Esophagus (tissue), 2 donors: ENCODE data around the gene ARHGEF40. TPM values are rescaled to one million over a fixed set of nuclear protein-coding genes. Genes with fewer than 3 reads are reported as not detected.
A peak's percentile ranks its signal among the peaks of the same experiment; 100 is the strongest.

ENCODE experiments used
- H3K27ac ChIP-seq, 2 donors: one replicate each; pipeline ENCODE4 v1.5.1; 2013; ENCODE audit warnings: low read depth in 2 of 2, mild to moderate bottlenecking in 2 of 2, inconsistent platforms in 1 of 2, low read length in 1 of 2, moderate library complexity in 1 of 2
- H3K27me3 ChIP-seq, 2 donors: one replicate each; pipeline ENCODE4 v1.6.1; 2013; ENCODE audit warnings: low read length in 2 of 2, control low read depth in 1 of 2, mild to moderate bottlenecking in 1 of 2; ENCODE audit not compliant: insufficient read depth in 2 of 2, control insufficient read depth in 1 of 2
- H3K36me3 ChIP-seq, 2 donors: one replicate each; pipeline ENCODE4 v1.6.1; 2013; ENCODE audit warnings: low read length in 1 of 2; ENCODE audit not compliant: control insufficient read depth in 2 of 2, insufficient read depth in 2 of 2
- H3K4me1 ChIP-seq, 2 donors: one replicate each; pipeline ENCODE4 v1.6.1; 2013; ENCODE audit warnings: low read length in 1 of 2; ENCODE audit not compliant: control insufficient read depth in 2 of 2, insufficient read depth in 2 of 2
- H3K4me3 ChIP-seq, 2 donors: one replicate each; pipeline ENCODE4 v1.5.1; 2013; ENCODE audit warnings: low read length in 2 of 2, mild to moderate bottlenecking in 2 of 2, low read depth in 1 of 2, moderate library complexity in 1 of 2
- H3K9me3 ChIP-seq, 2 donors: one replicate each; pipeline ENCODE4 v1.6.1; 2013; ENCODE audit warnings: mild to moderate bottlenecking in 2 of 2, low read depth in 1 of 2, low read length in 1 of 2, moderate library complexity in 1 of 2; ENCODE audit not compliant: control insufficient read depth in 2 of 2, insufficient read depth in 1 of 2
- WGBS, 2 donors: extraction: QIAGEN DNeasy Blood & Tissue Kit; methylation state at CpG; one replicate each; pipeline ENCODE4 v1.1.7; 2013; 5-methylcytosine and 5-hydroxymethylcytosine counted together
- polyA plus RNA-seq, 2 donors: library from polyadenylated mRNA; stranded (reverse); fragments of 200-250 nt; gene quantifications; one replicate each; pipeline ENCODE4 v1.2.3, GENCODE V29; 2013
- donor health status: healthy with polysubstance abuse.
- donor health status: Bipolar disorder and iron deficiency.

Gene ARHGEF40
- polyA plus RNA-seq, 2 donors, result 1.8 to 3.0 TPM

- WGBS, 2 donors, result 1% methylated on average over 23 of the region's 23 CpGs
Measured at GRCh38 chr14:21070610-21071224, 613 bp downstream of the ARHGEF40 start.

GRCh38 chr14:21071225-21072030 is 1.3 kb downstream of the ARHGEF40 start:
- peaks cover 0 to 3% of the 10 kb centered on the region in 2 donors for H3K27me3 ChIP-seq
- 1 to 2% methylated on average over 30 to 37 of the region's 37 CpGs for WGBS, 2 donors
- H3K4me3 ChIP-seq, result peak overlapping the region; percentile 52 to 60
- peak overlapping the region; percentile 73 to 78 for H3K27ac ChIP-seq
- H3K36me3 ChIP-seq, result no peaks in the 10 kb centered on the region
- H3K4me1 ChIP-seq, result peaks cover 0 to 6% of the 10 kb centered on the region in 2 donors
- H3K9me3 ChIP-seq, result no peaks in the 10 kb centered on the region

More at GRCh38 chr14:21070610-21071224, 613 bp downstream of the ARHGEF40 start:
- Histone ChIP-seq H3K36me3 (no peaks in the 10 kb centered on the region), H3K4me3 (peak overlapping the region; percentile 52 to 60), H3K27me3 (peaks cover 0 to 3% of the 10 kb centered on the region in 2 donors), H3K9me3 (no peaks in the 10 kb centered on the region), H3K27ac (peak overlapping the region; percentile 73 to 78), H3K4me1 (peaks cover 0 to 6% of the 10 kb centered on the region in 2 donors)

DNA sequence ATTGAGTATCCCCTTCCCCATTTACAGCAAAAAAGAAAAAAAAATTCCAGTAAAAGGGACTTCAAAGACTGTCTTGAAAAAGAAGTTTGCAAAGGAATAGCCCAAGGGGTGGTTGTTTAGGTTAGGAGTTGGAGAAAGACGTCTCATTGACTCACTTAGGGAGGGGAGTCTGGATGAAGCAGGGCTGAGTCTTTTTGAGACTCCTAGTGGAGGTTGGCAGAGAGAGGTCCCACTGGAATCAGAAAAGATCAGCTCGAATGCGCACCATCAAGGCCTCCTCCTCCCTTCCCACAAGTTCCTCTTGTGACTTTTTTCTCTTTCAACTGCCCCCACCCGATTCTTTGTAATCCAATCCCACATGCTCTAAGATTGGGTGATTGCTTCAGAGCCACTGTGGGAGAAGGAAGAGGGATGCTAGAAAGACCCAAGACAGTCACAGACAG is 1.9 kb downstream of the ARHGEF40 start:
- peaks cover 0 to 6% of the 10 kb centered on the region in 2 donors for H3K4me1 ChIP-seq
- WGBS, 2 donors, result 43 to 54% methylated on average over 4 of the region's 4 CpGs
- H3K27ac ChIP-seq, result peak overlapping the region in 1 of 2 donors; percentile 78

GRCh38 chr14:21072781-21073339 is 2.8 kb downstream of the ARHGEF40 start:
- peak overlapping the region in 1 of 2 donors; percentile 54 for H3K27ac ChIP-seq
- H3K9me3 ChIP-seq, result no peaks in the 10 kb centered on the region
- peaks cover 0 to 3% of the 10 kb centered on the region in 2 donors for H3K27me3 ChIP-seq
- 76 to 88% methylated on average over 9 of the region's 9 CpGs for WGBS, 2 donors
- peaks cover 0 to 6% of the 10 kb centered on the region in 2 donors for H3K4me1 ChIP-seq
- H3K4me3 ChIP-seq, result no peak overlapping the region
- no peaks in the 10 kb centered on the region for H3K36me3 ChIP-seq

More for the DNA sequence above, 1.9 kb downstream of the ARHGEF40 start:
- Histone ChIP-seq H3K9me3 (no peaks in the 10 kb centered on the region), H3K27me3 (peaks cover 0 to 3% of the 10 kb centered on the region in 2 donors), H3K4me3 (no peak overlapping the region), H3K36me3 (no peaks in the 10 kb centered on the region)

DNA sequence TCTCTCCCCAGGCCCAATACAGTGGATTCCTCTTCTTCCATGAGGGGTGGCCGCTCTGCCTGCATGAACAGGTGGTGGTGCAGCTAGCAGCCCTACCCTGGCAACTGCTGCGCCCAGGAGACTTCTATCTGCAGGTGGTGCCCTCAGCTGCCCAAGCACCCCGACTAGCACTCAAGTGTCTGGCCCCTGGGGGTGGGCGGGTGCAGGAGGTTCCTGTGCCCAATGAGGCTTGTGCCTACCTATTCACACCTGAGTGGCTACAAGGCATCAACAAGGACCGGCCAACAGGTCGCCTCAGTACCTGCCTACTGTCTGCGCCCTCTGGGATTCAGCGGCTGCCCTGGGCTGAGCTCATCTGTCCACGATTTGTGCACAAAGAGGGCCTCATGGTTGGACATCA is 3.8 kb downstream of the ARHGEF40 start:
- Histone ChIP-seq H3K27ac (no peak overlapping the region), H3K4me1 (peaks cover 0 to 6% of the 10 kb centered on the region in 2 donors), H3K36me3 (no peaks in the 10 kb centered on the region), H3K4me3 (no peak overlapping the region), H3K9me3 (no peaks in the 10 kb centered on the region), H3K27me3 (peaks cover 0 to 3% of the 10 kb centered on the region in 2 donors)
- 82 to 87% methylated on average over 9 of the region's 9 CpGs for WGBS, 2 donors

DNA sequence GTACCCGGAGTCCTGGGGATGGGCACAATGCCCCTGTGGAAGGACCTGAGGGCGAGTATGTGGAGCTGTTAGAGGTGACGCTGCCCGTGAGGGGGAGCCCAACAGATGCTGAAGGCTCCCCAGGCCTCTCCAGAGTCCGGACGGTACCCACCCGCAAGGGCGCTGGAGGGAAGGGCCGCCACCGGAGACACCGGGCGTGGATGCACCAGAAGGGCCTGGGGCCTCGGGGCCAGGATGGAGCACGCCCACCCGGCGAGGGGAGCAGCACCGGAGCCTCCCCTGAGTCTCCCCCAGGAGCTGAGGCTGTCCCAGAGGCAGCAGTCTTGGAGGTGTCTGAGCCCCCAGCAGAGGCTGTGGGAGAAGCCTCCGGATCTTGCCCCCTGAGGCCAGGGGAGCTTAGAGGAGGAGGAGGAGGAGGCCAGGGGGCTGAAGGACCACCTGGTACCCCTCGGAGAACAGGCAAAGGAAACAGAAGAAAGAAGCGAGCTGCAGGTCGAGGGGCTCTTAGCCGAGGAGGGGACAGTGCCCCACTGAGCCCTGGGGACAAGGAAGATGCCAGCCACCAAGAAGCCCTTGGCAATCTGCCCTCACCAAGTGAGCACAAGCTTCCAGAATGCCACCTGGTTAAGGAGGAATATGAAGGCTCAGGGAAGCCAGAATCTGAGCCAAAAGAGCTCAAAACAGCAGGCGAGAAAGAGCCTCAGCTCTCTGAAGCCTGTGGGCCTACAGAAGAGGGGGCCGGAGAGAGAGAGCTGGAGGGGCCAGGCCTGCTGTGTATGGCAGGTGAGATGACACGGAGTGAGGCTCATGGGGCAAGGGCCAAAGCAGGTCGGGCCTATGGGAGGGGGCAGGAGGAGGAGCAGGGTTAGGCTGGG is 4.5 kb downstream of the ARHGEF40 start:
- Histone ChIP-seq H3K4me1 (no peaks in the 10 kb centered on the region), H3K9me3 (no peaks in the 10 kb centered on the region), H3K4me3 (no peak overlapping the region), H3K27ac (no peak overlapping the region), H3K36me3 (no peaks in the 10 kb centered on the region), H3K27me3 (no peaks in the 10 kb centered on the region)
- WGBS, 2 donors, result 86 to 90% methylated on average over 22 to 26 of the region's 26 CpGs

DNA sequence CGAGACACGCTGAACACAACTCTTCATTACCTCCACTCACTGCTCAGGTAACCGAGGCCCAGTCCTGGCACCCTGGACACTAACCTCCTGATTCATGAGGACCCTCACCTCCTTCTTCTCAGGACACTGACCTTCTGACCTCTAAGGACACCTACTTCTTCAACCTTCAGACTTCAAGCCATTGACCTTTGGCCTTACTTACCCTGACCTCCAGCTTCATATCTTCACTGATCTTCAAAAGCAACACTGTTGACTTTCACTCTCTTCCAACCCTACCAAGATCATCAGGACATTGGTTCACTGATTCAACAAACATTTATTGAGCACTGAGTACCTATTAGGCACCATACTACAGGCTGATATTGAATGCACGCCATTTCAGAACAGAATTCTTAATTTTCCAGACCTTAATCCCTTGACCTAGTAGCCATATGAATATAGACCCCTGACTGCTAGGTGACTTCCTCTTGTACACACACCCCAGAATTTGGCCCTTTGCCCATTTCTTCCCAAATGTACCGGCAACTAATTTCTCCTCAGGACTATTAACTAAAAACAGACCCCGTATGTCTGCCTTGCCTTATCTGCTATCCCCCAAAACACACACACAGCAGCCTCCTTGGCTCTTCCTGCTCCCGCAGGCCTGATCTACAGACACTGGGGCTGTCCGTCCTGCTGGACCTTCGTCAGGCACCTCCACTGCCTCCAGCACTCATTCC is 5.8 kb downstream of the ARHGEF40 start:
- H3K4me3 ChIP-seq, result no peak overlapping the region
- no peaks in the 10 kb centered on the region for H3K4me1 ChIP-seq
- no peaks in the 10 kb centered on the region for H3K36me3 ChIP-seq
- H3K27me3 ChIP-seq, result no peaks in the 10 kb centered on the region
- 88 to 91% methylated on average over 9 of the region's 9 CpGs for WGBS, 2 donors
- no peaks in the 10 kb centered on the region for H3K9me3 ChIP-seq
- H3K27ac ChIP-seq, result no peak overlapping the region

DNA sequence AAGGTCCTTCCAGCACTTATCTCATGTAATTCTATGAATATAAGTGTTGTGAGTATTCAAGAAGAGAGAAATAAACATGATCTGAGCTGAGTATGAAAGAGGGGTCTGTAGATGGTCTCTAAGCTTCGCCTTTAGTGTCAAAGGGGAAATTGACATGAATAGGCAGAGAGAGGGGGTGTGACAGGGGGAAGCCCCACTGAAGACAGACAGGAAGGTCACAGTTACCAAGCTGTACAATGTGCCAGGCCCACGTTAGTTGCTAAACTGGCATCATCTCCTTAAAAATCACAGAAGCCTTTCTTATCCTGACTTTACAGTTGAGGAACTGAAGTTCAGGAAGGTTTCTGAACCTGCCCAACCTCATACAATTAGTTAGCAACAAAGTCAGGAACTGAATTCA is 7.6 kb downstream of the ARHGEF40 start:
- no peaks in the 10 kb centered on the region for H3K4me1 ChIP-seq
- H3K27me3 ChIP-seq, result no peaks in the 10 kb centered on the region
- H3K27ac ChIP-seq, result no peak overlapping the region
- H3K36me3 ChIP-seq, result peaks cover 0 to 7% of the 10 kb centered on the region in 2 donors
- 79 to 85% methylated on average over 2 of the region's 2 CpGs for WGBS, 2 donors
- H3K4me3 ChIP-seq, result no peak overlapping the region
- no peaks in the 10 kb centered on the region for H3K9me3 ChIP-seq
